ENCODE results near the gene PI4KB.
"Not testable (repeated sequence)": the region's sequence is repeated elsewhere in the genome, so short reads cannot be mapped to it uniquely, and the experiment has no call there.

Gene PI4KB

DNA sequence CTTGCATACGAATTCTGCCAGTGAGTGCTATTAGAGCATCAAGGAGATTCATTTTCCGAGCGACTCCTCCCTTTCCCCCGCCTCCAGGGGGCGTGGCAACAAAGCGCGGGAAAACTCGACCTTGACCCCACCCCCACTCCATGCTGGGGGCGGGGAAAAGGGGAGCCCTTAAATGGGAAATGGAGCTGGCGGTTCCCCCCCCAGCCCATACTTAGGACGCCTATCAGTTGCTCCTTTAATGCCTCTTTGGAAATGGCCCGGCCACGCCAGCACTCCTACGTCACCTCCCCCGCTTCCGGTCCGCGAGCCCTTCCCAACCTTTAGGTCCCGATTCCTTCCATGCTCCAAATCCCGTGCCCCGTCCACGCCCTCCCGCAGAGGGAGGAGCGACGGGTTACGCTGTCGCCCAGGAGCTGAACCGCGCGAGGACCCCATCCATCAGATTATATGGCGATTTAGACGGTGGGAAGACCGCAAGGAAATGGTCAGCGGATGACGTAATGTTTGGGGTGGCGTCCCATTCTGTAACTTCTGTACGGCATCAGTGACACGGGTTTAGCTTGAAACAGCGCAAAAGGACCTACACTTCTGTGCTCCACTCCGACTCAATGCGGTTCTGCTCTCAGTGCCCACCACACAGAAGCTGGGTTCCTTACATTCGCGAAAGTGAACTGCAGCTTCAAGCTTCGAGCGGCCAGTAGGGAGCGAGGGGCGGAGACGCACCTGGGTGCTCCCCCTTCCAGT lies 45.8 kb downstream of the PI4KB start (continued):
- TF ChIP-seq, protein P1, sequence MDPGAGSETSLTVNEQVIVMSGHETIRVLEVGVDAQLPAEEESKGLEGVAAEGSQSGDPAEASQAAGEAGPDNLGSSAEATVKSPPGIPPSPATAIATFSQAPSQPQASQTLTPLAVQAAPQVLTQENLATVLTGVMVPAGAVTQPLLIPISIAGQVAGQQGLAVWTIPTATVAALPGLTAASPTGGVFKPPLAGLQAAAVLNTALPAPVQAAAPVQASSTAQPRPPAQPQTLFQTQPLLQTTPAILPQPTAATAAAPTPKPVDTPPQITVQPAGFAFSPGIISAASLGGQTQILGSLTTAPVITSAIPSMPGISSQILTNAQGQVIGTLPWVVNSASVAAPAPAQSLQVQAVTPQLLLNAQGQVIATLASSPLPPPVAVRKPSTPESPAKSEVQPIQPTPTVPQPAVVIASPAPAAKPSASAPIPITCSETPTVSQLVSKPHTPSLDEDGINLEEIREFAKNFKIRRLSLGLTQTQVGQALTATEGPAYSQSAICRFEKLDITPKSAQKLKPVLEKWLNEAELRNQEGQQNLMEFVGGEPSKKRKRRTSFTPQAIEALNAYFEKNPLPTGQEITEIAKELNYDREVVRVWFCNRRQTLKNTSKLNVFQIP (CRISPR knock-in tag; IDR thresholded peaks at IDR 0.05; ENCODE audit: borderline replicate concordance, low read depth): no peak; the same call in 1 of the 2 replicates
- no peak; the same call in 1 of the 2 replicates for TF ChIP-seq ZNF565 (CRISPR knock-in tag; conservative IDR thresholded peaks at IDR 0.05; ENCODE audit: low read depth)

DNA sequence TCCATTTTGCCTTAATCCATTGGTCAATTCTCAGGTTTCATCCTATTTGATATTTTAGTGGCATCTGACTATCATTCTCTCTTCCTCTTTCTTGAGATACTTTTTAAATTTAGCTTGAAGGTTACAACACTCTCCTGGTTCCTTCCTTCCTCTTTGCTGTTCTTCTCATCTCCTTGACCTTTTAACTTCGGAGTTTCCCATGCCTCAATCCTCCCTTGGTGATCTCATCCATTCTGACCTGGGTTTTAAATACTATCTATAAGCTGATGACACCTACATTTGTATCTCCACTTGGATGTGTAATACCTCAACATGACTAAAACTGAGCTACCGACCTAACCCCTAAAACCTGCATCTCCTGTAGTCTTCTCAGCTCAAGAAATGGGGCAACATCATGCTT lies 50.0 kb downstream of the PI4KB start:
- no peak for ATAC-seq
- no peak for TF ChIP-seq ESRRG (CRISPR knock-in tag; IDR thresholded peaks at IDR 0.05)

DNA sequence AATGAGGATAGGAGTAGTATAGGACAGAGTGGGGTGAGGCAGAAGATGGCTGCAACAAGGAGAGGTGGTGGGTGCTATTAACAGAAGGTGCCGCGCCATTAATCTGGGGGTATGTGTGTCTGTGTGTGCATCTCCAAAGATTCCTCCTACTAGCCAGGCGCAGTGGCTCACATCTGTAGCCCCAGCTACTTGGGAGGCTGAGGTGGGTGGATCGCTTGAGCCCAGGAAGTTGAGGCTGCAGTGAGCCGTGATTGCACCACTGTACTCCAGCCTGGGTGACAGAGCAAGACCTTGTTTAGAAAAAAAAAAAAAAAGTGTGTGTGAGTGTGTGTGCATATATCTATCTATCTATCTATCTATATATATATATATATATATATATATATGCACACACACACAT lies 51.9 kb downstream of the PI4KB start:
- ATAC-seq: not testable (repeated sequence)

DNA sequence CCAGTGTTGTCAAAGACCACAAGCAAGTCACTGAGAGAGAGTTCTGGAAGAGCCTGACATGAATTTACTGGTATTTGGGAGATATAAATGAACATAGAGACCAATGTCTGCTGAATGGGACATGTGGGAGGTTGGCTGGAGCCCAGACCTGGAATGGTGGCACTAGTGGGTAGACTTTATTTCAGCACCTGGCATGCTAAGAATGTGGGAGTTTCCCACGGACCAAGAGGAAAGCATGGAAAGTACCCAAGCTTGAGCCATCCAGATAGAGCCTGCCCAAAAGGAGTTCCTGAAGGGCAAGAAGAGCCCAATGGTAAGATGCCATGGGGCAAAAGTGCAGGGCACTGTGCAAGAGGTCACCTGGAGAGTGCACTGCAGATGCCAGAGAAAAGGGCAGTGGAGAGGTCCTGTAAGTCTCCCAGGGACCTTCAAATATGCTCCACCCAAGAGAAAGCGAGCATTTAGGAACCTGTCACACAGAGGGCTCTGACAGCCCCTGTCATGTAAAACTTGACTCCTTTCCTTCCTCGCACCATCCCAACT lies 53.2 kb downstream of the PI4KB start:
- ATAC-seq: peak; percentile 30; the same call in 2 of the 3 replicates
- no peak for TF ChIP-seq SNAI2 (CRISPR knock-in tag; IDR thresholded peaks at IDR 0.05)

GRCh38 chr1:151267760-151268159 lies 59.5 kb downstream of the PI4KB start:
- TF ChIP-seq, protein P2, sequence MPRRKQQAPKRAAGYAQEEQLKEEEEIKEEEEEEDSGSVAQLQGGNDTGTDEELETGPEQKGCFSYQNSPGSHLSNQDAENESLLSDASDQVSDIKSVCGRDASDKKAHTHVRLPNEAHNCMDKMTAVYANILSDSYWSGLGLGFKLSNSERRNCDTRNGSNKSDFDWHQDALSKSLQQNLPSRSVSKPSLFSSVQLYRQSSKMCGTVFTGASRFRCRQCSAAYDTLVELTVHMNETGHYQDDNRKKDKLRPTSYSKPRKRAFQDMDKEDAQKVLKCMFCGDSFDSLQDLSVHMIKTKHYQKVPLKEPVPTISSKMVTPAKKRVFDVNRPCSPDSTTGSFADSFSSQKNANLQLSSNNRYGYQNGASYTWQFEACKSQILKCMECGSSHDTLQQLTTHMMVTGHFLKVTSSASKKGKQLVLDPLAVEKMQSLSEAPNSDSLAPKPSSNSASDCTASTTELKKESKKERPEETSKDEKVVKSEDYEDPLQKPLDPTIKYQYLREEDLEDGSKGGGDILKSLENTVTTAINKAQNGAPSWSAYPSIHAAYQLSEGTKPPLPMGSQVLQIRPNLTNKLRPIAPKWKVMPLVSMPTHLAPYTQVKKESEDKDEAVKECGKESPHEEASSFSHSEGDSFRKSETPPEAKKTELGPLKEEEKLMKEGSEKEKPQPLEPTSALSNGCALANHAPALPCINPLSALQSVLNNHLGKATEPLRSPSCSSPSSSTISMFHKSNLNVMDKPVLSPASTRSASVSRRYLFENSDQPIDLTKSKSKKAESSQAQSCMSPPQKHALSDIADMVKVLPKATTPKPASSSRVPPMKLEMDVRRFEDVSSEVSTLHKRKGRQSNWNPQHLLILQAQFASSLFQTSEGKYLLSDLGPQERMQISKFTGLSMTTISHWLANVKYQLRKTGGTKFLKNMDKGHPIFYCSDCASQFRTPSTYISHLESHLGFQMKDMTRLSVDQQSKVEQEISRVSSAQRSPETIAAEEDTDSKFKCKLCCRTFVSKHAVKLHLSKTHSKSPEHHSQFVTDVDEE (CRISPR knock-in tag; IDR thresholded peaks at IDR 0.05): no peak
- no peak for TF ChIP-seq SNAI2 (CRISPR knock-in tag; IDR thresholded peaks at IDR 0.05)
- no peak for TF ChIP-seq ZNF8 (CRISPR knock-in tag; IDR thresholded peaks at IDR 0.05)
- TF ChIP-seq TOX (CRISPR knock-in tag; IDR thresholded peaks at IDR 0.05; ENCODE audit: borderline replicate concordance): no peak
- no peak for TF ChIP-seq ISL1 (CRISPR knock-in tag; IDR thresholded peaks at IDR 0.05)
- no peak for TF ChIP-seq ZC3H10 (CRISPR knock-in tag; IDR thresholded peaks at IDR 0.05)
- TF ChIP-seq ESRRG (CRISPR knock-in tag; IDR thresholded peaks at IDR 0.05): no peak
- no peak for TF ChIP-seq ZFP3 (CRISPR knock-in tag; IDR thresholded peaks at IDR 0.05)
- no peak for TF ChIP-seq CSDC2 (CRISPR knock-in tag; IDR thresholded peaks at IDR 0.05)
- no peak for TF ChIP-seq GLIS3 (CRISPR knock-in tag; IDR thresholded peaks at IDR 0.05)
- TF ChIP-seq CSRNP3 (CRISPR knock-in tag; IDR thresholded peaks at IDR 0.05): no peak
- TF ChIP-seq RARB (CRISPR knock-in tag; IDR thresholded peaks at IDR 0.05): no peak
- TF ChIP-seq PPARA (CRISPR knock-in tag; IDR thresholded peaks at IDR 0.05; ENCODE audit: borderline replicate concordance): no peak
- TF ChIP-seq, protein P3, sequence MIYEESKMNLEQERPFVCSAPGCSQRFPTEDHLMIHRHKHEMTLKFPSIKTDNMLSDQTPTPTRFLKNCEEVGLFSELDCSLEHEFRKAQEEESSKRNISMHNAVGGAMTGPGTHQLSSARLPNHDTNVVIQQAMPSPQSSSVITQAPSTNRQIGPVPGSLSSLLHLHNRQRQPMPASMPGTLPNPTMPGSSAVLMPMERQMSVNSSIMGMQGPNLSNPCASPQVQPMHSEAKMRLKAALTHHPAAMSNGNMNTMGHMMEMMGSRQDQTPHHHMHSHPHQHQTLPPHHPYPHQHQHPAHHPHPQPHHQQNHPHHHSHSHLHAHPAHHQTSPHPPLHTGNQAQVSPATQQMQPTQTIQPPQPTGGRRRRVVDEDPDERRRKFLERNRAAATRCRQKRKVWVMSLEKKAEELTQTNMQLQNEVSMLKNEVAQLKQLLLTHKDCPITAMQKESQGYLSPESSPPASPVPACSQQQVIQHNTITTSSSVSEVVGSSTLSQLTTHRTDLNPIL (CRISPR knock-in tag; IDR thresholded peaks at IDR 0.05; ENCODE audit: low read depth): no peak
- TF ChIP-seq, protein P1 (CRISPR knock-in tag; IDR thresholded peaks at IDR 0.05; ENCODE audit: borderline replicate concordance, low read depth): no peak
- no peak for TF ChIP-seq ZNF70 (CRISPR knock-in tag; IDR thresholded peaks at IDR 0.05)
- no peak for TF ChIP-seq BACH2 (CRISPR knock-in tag; IDR thresholded peaks at IDR 0.05; ENCODE audit: borderline replicate concordance)
- no peak for TF ChIP-seq ZFP30 (CRISPR knock-in tag; IDR thresholded peaks at IDR 0.05)
- TF ChIP-seq, protein P4, sequence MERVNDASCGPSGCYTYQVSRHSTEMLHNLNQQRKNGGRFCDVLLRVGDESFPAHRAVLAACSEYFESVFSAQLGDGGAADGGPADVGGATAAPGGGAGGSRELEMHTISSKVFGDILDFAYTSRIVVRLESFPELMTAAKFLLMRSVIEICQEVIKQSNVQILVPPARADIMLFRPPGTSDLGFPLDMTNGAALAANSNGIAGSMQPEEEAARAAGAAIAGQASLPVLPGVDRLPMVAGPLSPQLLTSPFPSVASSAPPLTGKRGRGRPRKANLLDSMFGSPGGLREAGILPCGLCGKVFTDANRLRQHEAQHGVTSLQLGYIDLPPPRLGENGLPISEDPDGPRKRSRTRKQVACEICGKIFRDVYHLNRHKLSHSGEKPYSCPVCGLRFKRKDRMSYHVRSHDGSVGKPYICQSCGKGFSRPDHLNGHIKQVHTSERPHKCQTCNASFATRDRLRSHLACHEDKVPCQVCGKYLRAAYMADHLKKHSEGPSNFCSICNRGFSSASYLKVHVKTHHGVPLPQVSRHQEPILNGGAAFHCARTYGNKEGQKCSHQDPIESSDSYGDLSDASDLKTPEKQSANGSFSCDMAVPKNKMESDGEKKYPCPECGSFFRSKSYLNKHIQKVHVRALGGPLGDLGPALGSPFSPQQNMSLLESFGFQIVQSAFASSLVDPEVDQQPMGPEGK (CRISPR knock-in tag; IDR thresholded peaks at IDR 0.05; ENCODE audit: borderline replicate concordance): no peak
- TF ChIP-seq ARNTL (CRISPR knock-in tag; IDR thresholded peaks at IDR 0.05; ENCODE audit: borderline replicate concordance, low read depth): no peak
- no peak for ATAC-seq
